ENCODE results near the gene FAM120A.

Gene FAM120A

GRCh38 chr9:93566408-93567270 lies 115.2 kb downstream of the FAM120A start:
- H3K4me2 ChIP-seq (ENCODE audit: low read length) = peak overlapping the region; percentile 94
- peak overlapping the region; percentile 77 for H3K4me3 ChIP-seq (ENCODE audit: low read depth, low read length)
- no peaks in the 10 kb centered on the region for H3K27me3 ChIP-seq (ENCODE audit: control insufficient read depth, insufficient read depth, low read length)
- peaks cover 9% of the 10 kb centered on the region for H3K4me1 ChIP-seq
- peak; percentile 88 for TF ChIP-seq CTCF (IDR thresholded peaks at IDR 0.05)
- no peaks in the 10 kb centered on the region for H3K79me2 ChIP-seq
- no peaks in the 10 kb centered on the region for H3K36me3 ChIP-seq (ENCODE audit: control insufficient read depth, insufficient read depth, low read length)
- H3K9ac ChIP-seq = peak overlapping the region; percentile 63
- peak overlapping the region; percentile 94 for H3K27ac ChIP-seq
- H2AFZ ChIP-seq = peak overlapping the region; percentile 91
- H3K9me3 ChIP-seq (ENCODE audit: control insufficient read depth, low read length) = no peaks in the 10 kb centered on the region

DNA sequence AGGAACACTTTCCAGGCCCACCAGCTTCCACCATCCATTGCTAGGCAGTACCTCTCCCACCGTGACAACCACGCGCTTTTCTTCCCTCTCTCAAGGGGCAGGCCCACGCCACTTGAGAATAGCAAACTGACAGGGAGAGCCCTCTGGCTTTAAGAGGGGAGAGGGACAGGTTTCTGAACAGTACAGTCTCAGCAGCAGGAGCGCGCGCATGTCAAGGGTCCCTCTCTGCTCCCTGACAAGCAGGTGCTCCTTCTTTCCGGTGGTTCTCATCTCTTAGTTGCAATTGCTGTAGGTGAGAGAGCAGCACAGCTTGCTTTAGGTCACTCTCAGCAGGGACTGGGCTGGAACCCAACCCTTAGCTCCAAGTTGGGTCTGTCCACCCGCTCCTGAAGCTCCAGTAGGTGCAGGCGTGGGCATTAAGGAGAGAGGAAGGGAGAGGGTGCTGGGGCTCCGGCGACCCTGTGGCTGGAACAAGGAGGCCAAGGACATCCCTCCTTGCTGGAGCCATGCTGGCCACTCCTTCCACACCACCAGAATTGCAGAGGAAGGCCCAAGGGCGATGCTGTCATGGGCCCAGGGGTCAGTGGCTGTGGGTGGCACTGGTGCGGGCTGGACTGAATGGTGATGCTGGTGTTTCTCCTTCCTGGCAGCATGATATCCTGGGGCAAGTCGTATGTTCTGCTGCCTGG lies 115.9 kb downstream of the FAM120A start:
- peak overlapping the region; percentile 94 for H3K4me2 ChIP-seq (ENCODE audit: low read length)
- peak overlapping the region; percentile 94 for H3K27ac ChIP-seq
- no peaks in the 10 kb centered on the region for H3K27me3 ChIP-seq (ENCODE audit: control insufficient read depth, insufficient read depth, low read length)
- H3K4me3 ChIP-seq (ENCODE audit: low read depth, low read length) = peak overlapping the region; percentile 77
- no peaks in the 10 kb centered on the region for H3K79me2 ChIP-seq
- peak overlapping the region; percentile 63 for H3K9ac ChIP-seq
- peak overlapping the region; percentile 91 for H2AFZ ChIP-seq
- peaks cover 9% of the 10 kb centered on the region for H3K4me1 ChIP-seq
- H3K9me3 ChIP-seq (ENCODE audit: control insufficient read depth, low read length) = no peaks in the 10 kb centered on the region
- TF ChIP-seq CTCF (IDR thresholded peaks at IDR 0.05) = no peak
- no peaks in the 10 kb centered on the region for H3K36me3 ChIP-seq (ENCODE audit: control insufficient read depth, insufficient read depth, low read length)

GRCh38 chr9:93568169-93568568 lies 116.7 kb downstream of the FAM120A start:
- Histone ChIP-seq H3K27ac (no peak overlapping the region), H3K79me2 (no peaks in the 10 kb centered on the region), H3K4me1 (peaks cover 9% of the 10 kb centered on the region), H3K4me3 (ENCODE audit: low read depth, low read length) (no peak overlapping the region), H2AFZ (no peak overlapping the region), H3K27me3 (ENCODE audit: control insufficient read depth, insufficient read depth, low read length) (no peaks in the 10 kb centered on the region), H3K36me3 (ENCODE audit: control insufficient read depth, insufficient read depth, low read length) (no peaks in the 10 kb centered on the region), H3K4me2 (ENCODE audit: low read length) (no peak overlapping the region), H3K9me3 (ENCODE audit: control insufficient read depth, low read length) (no peaks in the 10 kb centered on the region), H3K9ac (no peak overlapping the region)
- no peak for TF ChIP-seq CTCF (IDR thresholded peaks at IDR 0.05)

- Histone ChIP-seq H3K4me3 (ENCODE audit: low read depth, low read length) (no peak overlapping the region), H3K36me3 (ENCODE audit: control insufficient read depth, insufficient read depth, low read length) (no peaks in the 10 kb centered on the region), H3K27me3 (ENCODE audit: control insufficient read depth, insufficient read depth, low read length) (no peaks in the 10 kb centered on the region), H3K79me2 (no peaks in the 10 kb centered on the region), H3K9ac (no peak overlapping the region), H3K4me2 (ENCODE audit: low read length) (no peak overlapping the region), H3K4me1 (peaks cover 9% of the 10 kb centered on the region), H3K27ac (no peak overlapping the region), H2AFZ (no peak overlapping the region), H3K9me3 (ENCODE audit: control insufficient read depth, low read length) (no peaks in the 10 kb centered on the region)
- no peak for TF ChIP-seq CTCF (IDR thresholded peaks at IDR 0.05)
Measured at GRCh38 chr9:93569621-93570174, 118.2 kb downstream of the FAM120A start.

Measured in parathyroid adenoma (tissue), 2 donors.